CD4-positive, alpha-beta T cell treated with Interleukin-12 subunit alpha and Interleukin-12 subunit beta, for 1 hour (primary cell): ENCODE results near the gene PNMA5.

Experiments
- DNase-seq: peaks from one replicate; pipeline ENCODE4 v3.0.0-alpha.2; 2020

The PNMA5 gene

GRCh38 chrX:152958524-152959465 is 35.1 kb downstream of the PNMA5 start:
- DNase-seq = peak; percentile 93

- no peak for DNase-seq
Observed at GRCh38 chrX:152958047-152958446, 35.9 kb downstream of the PNMA5 start.

GRCh38 chrX:152950786-152951185 is 43.1 kb downstream of the PNMA5 start:
- no peak for DNase-seq

- no peak for DNase-seq
Observed at GRCh38 chrX:152949114-152949513, 44.8 kb downstream of the PNMA5 start.

- DNase-seq = no peak
Observed at GRCh38 chrX:152946681-152947080, 47.2 kb downstream of the PNMA5 start.

- DNase-seq = no peak
Observed at GRCh38 chrX:152945021-152945979, 48.6 kb downstream of the PNMA5 start.

- no peak for DNase-seq
Observed at GRCh38 chrX:152943826-152944225, 50.1 kb downstream of the PNMA5 start.

- DNase-seq = no peak
Observed at GRCh38 chrX:152942077-152942442, 51.9 kb downstream of the PNMA5 start.

GRCh38 chrX:152941328-152942076 is 52.4 kb downstream of the PNMA5 start:
- DNase-seq = peak; percentile 93
